Heart left ventricle (tissue), 13 donors: Measurements from ENCODE around the gene SLC2A9.

ENCODE experiments used
- POLR2A ChIP-seq, 2 donors: fragments of 450-650 bp; IDR thresholded peaks; one replicate each; pipeline ENCODE4 v1.6.1; 2017; ENCODE audit warnings: antibody characterized with exemption in 2 of 2, mild to moderate bottlenecking in 2 of 2, moderate library complexity in 2 of 2
- TF ChIP-seq, protein P1 (sequence below), 12 donors: fragments of 200-600 bp; sonication (generic) in 4 of 12; IDR thresholded peaks; one replicate each; pipeline versions ENCODE4 v1.5.0 to v1.8.0; 2018 to 2022; ENCODE audit warnings: antibody characterized with exemption in 12 of 12, mild to moderate bottlenecking in 5 of 12
- donor health status: ischemic (EF 13 %, LVEDD 7.1; RV severe dilation, severe dysfunction).
- donor health status: DM: no; HTN: yes; CAD: no.
- donor health status: DM: no; HTN: no; CAD: no.
- donor health status: ischemic (EF 25% LVEDD 6.9; RV normal size, moderate dysfunction).
- donor health status: ischemic (EF 25% LVEDD 5.7; RV mildly dilated, moderate dysfunction).
- donor health status: ischemic (EF 35%, LVEDD 5.7; RV mildly dilated, moderate dysfunction).
- donor health status: nonischemic (EF 11% LVEDD 7.7; RV severe dilation, severe dysfunction).
- donor health status: DM: yes; HTN: yes; CAD: no.
- donor health status: PGD.
- donor health status: ischemic (EF 29% LVEDD 5.4; RV normal size, mild dysfunction).
- donor health status: nonischemic (EF 23%, LVEDD 6.1; RV moderate dilation, normal function).

DNA sequence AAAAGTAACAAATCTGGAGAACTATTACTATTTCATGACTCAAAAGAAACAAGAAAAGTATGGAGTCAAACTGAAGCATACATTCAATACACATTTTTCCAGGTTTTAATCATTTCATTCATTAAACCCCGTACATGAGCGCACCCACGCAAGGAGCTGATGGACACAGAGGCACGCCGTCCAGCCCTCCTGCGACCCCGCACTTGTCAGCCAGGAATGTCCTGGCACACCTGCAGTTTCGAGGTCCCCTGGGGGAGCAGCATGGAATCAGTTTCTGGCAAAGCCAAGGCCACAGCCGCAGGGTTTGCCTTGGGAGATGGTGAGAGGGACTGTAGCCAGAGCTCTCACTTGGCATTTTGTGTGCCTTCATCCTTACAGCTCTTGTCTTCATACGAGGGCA lies 12.8 kb upstream of the SLC2A9 start:
- no peak for TF ChIP-seq POLR2A (IDR thresholded peaks at IDR 0.05)
- TF ChIP-seq, protein P1, sequence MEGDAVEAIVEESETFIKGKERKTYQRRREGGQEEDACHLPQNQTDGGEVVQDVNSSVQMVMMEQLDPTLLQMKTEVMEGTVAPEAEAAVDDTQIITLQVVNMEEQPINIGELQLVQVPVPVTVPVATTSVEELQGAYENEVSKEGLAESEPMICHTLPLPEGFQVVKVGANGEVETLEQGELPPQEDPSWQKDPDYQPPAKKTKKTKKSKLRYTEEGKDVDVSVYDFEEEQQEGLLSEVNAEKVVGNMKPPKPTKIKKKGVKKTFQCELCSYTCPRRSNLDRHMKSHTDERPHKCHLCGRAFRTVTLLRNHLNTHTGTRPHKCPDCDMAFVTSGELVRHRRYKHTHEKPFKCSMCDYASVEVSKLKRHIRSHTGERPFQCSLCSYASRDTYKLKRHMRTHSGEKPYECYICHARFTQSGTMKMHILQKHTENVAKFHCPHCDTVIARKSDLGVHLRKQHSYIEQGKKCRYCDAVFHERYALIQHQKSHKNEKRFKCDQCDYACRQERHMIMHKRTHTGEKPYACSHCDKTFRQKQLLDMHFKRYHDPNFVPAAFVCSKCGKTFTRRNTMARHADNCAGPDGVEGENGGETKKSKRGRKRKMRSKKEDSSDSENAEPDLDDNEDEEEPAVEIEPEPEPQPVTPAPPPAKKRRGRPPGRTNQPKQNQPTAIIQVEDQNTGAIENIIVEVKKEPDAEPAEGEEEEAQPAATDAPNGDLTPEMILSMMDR (IDR thresholded peaks at IDR 0.05), result no peak
